RPMI8226 (cell line): ENCODE results near the gene PIEZO1.

Source experiments
- DNase-seq: peaks from one replicate; pipeline ENCODE4 v3.0.0-alpha.2; 2015

Gene PIEZO1

DNA sequence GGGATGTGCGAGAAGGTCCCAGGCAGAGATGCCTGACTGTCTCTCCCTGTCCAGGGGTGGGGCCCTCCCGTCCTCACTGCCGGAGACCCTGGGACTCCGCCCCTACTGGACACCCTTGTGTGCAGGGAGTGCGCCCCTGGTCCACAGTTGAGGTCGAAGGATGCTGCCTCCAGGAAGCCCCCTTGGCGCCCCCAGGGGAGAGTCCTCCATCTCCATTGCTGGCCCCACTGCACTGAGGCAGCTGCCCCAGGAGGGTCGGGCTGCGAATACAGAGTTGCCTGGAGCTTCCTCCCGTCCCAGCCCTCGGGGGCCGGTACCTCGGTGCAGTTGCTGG lies 52.1 kb downstream of the PIEZO1 start:
- no peak for DNase-seq

DNA sequence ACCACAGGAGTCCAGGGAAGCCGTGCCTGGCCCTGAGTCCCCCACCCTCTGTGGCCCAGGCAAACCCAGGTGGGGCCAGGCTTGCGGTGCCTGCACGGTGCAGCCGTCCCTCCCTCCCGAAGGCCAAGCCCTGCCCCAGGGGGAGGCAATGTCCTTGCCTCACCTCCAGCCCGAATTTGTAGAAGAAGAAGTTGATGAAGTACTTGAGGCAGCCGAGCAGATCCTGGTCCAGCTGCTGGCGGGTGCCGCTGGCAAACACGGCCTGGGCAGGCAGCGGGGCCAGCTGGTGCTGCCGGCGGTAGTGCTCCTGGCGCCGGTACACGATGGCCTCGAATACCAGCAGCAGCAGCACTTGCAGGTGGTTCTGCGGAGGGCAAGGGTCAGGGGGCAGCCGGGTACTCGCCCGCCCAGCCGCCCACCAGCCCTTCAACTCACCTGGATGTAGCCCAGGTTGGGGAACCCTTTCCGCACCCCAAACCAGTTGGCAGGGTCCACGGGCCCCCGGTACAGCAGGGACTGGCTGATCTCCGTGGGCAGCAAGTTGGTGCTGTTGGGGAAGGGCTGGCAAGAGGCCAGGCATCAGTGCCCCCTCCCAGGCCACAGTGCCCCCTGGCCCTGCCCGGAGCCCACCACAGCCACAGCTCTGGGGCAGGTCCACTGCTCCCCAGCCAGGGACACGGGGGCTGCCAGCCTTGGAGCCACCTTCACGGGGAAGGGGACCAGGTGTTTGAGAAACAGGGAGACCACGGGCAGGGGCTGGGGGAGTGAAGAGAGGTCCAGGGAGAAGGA lies 52.7 kb downstream of the PIEZO1 start:
- no peak for DNase-seq

DNA sequence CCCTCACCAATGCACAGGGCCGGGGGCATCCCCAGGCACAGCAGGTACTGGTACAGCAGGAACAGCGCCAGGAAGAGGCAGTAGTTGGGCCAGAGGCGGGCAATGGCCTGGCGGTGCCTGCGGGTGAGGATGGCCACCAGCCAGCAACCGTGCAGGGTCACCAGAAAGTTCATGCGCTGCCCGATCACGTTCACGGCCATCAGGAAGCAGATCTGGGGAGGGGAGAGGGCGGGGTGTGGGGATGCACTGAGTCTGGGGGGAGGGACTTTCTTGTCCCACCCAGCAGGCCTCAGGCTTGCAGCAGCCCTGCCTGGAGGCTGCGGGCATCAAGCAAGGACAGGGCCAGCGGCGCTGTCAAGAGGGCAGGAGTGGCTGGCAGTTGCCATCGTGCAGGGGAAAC lies 53.3 kb downstream of the PIEZO1 start:
- no peak for DNase-seq

DNA sequence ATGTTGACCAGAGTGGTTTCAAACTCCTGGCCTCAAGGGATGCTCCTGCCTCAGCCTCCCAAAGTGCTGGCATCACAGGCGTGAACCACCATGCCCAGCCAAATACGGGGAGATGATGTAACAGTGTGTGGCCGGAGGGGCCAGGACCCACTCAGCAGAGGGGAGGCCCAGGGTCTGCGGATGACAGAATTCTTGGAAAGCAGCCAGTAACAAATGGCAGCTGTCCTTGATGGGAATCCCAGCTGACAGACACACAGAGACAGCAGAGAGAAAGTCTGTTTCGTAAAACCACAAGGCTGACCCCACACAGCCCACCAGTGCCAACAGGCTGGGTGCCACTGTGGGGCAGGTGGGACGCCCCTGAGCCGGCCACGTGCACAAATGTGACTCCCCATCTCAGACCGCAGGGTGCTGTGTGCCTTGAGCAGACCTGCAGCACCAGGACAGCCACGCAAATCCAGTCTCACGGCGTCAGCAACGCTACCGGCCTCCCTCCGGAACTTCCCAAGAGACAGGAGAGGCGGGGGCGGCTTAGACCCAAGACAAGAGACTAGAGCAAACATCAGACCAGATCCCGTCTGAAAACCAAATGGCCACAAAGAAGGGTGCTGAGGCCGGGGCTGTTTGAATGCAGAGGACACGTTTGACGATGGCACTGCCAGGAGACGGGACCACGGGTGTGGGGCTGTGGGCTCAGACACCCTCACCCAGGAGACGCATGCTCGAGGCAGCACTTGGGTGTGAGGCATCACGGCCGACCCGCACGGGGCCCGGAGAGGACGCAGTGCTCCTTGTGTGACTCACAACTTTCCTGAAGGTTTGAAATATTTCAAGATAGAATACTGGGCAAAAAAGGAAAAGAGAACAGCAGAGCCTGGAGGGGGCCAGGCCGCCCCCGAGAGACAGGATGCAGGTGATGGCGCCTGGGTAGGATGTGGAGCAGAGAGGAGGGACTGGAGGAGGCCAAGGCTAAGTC lies 54.1 kb downstream of the PIEZO1 start:
- no peak for DNase-seq

DNA sequence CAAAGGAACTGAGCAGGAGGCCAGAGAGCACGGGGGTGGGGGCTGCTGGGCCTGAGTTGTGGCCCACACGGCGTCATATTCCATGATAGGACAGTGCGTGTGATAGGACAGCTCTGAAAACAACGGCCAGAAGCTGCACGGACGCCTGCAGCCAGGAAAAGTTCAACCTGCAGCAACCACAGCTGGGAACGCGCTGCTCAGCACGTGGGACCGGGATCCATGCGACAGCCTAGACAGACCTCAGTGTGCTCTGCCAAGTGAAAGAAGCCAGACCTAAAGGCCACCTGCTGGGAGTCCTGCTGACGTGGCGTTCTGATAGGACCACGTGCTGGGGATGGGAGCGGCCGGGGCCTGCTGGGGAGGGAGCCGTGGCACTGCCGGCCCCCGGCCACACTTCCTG lies 57.1 kb downstream of the PIEZO1 start:
- DNase-seq, result no peak

DNA sequence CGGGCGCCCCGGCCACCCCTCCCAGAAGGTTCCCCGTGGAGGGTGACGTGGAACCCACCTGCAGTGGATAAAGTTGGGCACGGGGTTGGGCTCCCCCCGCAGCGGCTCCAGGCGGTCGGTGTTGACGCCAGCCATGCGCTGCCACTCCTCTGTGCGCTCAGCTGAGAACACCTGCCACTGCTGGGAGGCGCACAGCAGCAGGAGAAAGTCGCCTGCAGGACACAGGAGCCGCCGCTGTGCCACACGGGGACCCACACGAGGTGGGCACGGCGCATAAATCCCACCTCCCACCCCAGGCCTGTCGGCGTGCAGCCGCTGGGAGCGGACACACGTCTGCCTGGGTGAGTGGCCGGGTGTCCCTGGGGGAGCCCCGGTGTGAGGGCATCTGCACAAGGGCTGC lies 58.0 kb downstream of the PIEZO1 start:
- DNase-seq, result no peak

DNA sequence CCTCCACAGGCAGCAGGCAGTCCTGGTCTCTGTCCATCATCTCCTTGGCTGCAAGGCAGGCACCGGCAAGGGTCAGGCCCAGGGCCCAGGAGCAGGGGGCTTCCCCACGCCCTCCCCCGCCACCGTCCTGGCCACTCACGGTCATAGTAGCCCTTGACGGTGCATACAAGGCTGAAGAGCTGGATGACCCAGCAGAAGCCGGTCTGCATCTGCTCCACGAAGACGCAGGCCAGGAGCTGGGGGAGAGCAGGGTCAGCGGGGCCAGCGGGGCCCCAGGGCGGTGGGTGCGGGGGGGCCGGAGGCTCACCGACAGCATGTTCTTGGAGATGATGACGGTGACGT lies 58.6 kb downstream of the PIEZO1 start:
- DNase-seq, result no peak

DNA sequence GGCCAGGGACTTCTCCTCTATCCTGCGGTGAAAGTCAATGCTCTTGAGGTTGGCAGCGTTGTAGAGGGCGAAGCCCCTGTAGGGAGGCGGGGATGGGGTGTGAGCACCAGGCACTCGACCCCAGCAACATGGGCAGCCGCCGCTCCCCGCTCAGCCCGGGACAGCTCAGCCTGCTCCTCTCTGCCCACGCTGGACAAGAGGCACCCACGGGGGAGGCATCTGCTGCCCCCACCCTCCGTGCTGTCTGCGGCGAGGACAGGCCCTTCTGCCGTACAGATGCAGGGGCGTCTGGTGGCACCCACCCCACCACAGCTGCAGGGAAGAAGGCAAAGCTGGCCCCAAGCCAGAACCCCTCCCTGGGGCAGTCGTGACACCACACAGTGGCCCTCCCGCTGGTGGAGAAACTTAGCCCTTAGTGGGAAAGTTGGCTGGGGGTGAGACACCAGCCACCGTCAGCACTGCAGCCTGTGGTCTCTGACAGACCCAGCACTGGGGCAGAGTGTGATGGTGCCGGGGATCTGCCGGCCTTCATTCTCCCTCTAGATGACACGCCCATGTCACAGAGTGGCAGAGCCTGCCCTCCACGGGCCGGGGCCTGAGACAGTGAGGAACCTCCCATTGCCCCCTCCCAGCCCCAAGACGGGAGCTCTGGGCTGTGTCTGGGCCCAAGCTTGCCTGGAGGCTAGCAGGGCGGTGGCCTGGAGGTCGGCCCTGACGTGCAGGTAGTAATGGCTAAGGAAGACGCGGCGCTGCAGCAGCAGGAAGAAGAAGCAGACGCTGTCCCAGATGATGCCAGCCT lies 59.2 kb downstream of the PIEZO1 start:
- DNase-seq, result no peak

DNA sequence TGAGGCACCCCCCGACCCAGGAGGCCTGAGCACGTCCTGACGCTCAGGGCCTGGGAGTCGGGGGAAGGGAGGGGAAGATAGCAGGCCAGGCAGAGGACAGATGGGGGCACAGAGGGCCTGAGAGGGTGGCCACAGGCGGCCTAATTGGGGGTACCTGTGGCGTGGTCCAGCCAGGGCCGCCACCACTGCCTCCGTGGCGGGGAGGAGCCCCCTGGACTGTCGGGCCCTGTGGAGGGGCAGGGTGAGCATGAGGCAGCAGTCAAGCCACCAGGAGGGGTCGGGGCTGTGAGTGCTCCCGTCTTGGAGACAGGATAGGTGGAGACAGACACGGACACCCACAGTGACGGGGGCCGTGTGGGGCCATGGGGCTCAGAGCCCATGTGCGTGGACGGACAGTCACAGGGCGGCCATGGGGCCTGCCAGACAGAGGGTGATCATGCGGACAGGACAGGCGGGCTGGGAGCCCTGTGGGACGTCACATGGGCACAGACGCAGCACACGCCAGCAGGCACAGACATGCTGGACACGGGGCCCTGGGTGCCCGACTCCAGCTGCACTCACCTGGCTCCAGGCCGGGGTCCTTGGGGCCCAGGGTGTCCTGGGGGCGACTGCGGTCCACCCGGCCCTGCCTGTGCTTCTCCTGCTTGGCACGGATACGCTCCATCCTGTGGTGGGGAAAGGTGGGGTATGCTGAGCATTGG lies 60.0 kb downstream of the PIEZO1 start:
- DNase-seq, result no peak

DNA sequence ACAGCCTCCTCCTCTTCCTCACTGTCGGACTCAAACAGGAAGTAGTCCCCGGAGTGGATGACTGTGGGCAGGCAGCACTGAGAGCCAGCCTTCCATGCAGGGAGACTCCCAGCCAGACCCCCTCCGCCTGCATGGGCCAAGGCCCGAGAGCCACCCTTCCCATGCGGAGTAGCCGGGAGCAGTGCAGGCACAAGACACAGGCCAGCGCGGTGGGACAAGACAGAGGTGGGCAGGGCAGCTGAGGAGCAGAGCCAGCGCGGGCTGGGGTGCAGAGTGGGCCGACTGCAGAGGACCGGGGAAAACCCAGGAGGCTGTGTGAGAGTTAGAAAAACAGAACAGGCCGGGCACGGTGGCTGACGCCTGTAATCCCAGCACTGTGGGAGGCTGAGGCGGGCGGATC lies 61.1 kb downstream of the PIEZO1 start:
- DNase-seq, result no peak

DNA sequence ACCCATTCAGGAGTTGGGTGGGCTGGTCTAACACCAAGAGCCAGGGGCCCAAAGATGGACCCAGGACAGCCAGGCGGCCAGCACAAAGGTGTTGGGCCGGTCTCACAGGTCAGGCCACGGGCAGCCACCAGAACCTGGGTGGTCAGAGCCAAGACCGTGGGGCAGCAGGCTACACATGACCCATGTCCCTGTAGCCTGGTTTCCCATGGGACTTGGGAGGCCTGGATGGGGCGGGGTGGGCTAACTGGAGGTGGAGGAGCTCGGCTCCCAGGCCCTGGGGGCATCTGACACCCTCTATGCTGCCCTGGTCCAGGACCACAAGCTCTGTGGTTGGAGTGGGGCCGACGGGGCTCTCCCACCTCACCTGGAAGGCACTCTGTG lies 61.5 kb downstream of the PIEZO1 start:
- DNase-seq, result no peak

DNA sequence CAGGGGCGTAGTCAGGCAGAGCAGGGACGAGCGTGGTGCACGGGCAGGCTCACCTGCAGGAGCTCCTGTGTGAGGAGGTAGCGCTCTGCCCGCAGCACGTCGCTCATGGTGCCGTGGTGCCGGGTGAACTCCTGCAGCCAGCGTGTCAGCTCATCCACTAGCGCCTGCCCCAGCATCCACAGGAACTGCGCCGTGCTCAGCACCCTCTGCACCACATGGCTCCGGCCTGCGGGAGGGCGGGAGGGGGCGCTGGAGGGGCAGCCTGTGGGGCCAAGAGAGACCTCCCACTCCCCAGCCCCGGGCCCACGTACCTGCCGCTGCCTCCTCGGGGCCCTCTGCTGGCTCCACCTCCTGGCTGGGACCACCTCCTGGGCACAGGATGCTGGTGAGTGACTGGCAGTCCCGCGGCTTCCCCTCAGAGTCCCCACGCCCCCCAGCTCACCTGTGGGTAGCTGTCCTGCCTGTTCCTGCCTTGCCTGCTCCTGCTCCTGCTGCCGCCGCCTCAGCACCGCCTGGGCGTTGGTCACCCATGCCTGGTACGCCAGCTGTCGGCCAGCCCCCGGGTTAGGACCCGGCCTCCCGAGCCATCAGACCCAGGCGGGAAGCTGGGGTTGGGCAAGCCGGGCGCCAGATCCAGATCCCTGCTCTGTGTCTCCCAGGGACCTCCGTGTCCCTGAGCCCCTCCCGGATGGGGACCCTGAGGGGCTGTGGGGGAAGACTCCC lies 62.1 kb downstream of the PIEZO1 start:
- no peak for DNase-seq

DNA sequence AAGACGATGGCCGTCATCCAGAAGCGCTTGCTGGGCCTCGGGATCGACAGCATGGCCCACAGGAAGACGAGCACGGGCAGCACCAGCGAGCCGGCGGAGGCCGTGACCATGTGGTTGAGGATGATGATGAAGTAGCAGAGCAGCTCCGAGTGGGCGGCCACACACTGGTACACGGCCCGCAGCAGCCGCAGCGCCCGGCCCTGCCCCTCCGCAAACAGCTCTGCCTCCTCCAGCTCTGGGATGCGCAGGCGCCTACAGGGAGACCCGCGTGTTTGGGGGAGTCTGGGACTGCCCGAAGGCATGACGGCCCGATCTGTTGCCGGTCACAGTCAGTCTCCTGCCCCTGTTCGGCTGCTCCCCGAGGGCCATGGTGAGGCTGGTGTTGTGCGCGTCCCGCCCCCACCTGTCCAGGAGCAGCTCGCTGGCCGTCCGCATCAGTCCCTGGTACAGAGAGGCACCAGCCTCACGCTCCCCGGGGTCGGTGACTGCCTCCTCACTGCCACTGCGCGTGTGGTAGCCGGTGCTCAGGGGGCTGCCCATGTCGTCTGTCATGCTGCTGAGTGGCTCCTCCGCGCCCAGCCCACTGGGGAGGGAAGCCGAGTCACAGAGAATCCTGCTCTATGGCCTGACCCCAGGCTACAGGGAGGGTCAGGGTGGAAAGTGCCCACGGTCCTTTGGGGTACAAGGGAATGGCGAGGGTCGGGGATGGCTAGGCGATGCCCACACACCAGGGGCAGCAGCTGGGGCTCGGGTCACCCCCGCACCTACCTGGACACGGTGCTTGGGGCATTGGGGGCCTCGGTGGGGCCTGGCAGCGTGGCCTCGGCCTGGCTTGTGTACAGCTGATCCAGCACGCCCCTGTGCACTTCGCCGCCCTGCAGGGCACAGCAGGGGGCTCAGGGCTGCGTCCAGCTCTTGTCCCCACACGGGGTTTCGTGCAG lies 62.9 kb downstream of the PIEZO1 start:
- no peak for DNase-seq

DNA sequence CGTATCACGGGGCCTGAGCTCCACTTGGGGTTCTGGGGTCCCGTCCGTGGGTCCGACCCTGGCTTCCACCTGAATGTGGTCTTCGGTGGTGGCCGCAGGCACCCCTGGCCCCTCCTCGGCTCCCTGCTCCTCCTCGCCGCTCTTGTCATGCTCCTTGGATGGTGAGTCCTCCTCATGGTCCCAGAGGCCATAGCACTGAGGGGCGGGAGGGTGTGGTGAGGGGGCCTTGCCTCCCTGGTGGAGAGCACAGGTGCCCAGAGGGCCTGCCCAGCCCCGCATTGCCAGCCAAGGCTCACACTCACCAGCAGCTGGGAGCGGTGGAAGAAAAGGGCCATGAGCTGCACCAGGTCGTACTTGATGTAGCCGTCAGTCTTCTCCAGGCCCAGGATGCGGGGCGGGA lies 63.8 kb downstream of the PIEZO1 start:
- DNase-seq, result no peak

DNA sequence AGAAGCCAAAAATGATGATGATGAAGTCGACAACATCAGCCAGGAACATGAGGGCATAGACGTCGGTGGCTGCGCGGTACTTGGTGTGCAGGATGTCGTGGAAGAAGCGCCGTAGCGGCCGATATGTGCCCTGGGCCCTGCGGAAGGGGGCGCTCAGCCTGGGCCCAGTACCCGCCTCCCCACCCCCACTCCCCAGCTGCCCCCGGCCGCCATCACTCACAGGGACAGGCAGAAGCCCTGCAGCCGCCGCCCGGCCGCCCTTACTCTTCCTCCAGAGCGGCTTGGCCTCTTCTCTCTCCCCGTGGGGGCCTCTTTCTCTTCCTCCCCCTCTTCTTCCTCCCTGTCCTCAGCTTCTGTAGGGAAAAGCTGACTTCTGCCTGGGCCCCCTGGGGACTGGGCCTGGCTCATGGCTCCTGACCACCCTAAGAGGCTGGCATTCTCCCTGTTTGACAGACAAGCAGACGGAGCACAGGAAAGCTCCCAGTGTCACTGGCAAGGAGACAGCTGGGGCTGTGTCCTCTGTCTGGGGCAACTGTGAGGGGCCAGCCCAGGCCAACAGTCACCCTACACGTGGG lies 64.5 kb downstream of the PIEZO1 start:
- no peak for DNase-seq

DNA sequence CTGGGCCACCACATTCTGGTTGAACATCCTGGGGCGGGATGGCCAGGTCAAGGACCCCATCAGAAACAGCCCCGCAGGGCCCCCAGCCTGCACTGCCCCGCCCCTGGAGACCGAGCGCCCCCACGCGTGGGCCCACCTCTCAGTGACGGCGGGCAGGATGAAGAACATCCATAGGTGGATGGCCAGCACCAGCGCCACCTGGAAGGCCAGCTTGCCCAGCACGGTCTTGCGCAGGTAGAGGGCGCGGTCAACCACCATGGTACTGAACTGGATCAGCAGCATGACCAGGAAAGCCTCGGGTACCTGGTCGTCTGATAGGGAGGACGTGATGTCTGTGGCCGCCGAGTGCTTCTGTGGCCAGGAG lies 65.1 kb downstream of the PIEZO1 start:
- DNase-seq, result no peak

DNA sequence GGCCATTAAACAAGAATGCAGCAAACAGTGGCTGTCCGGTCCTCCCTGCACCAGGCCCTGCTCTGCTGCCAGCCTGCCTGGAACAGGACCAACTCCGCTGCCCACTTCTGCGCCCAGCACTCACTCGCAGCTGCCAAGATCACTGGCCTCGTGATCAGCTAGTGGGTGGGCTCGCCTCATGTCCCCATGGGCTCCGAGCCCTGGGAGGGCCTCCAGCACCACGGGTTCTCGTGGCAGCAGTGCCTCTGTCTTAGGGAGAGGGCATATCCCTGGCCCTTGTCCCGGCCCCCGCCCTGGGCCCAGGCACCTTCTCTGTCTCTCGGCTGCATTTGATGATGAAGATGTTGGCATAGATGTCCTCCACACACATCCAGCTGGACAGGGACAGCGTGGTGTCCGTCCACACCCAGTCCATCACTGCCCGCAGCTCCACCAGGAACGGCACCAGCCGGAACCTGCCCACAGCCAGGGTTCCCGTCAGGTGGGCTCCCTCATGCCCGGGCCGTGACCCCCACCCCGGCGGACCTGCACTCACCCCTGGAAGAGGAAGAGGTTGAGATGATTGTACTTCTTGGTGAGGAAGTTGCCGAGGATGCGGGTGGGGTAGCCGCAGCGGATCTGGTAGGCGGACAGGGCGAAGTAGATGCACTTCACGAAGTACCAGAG lies 65.6 kb downstream of the PIEZO1 start:
- no peak for DNase-seq

DNA sequence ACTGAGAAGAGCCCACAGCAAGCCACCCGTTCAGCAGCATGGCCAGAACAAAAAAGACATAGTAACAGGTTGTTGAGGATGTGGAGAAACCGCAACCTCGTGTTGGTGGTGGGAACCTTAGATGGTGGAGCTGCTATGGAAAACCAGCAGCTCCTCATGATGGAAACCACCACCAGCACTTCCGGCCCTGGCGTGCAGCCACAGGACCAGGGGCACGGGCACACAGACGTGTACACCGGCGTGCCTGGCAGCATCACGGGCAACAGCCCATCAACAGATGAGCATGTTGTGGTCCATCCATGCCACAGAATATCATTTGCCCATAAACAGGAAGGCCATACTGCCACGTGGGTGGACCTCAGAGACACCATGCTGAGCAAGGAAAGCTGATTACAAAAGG lies 66.8 kb downstream of the PIEZO1 start:
- DNase-seq, result no peak

DNA sequence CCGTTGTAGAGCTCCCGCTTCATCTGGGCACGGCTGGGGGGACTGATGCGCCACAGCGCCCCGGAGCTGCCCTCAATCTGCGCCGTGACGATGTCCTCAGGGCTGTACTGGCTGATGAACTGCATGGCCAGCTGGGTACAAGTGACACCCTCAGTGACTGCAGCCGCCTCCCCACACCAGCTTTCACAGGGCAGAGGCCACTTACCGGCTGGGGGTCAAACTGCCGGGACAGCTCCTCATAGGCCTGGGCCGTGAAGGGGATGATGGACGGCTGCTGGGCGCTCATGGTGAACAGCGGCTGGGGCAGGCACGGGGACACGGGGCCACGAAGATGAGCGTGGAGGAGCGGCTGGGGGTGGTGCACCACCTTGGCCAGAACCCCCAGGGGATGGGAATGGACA lies 68.4 kb downstream of the PIEZO1 start:
- no peak for DNase-seq

DNA sequence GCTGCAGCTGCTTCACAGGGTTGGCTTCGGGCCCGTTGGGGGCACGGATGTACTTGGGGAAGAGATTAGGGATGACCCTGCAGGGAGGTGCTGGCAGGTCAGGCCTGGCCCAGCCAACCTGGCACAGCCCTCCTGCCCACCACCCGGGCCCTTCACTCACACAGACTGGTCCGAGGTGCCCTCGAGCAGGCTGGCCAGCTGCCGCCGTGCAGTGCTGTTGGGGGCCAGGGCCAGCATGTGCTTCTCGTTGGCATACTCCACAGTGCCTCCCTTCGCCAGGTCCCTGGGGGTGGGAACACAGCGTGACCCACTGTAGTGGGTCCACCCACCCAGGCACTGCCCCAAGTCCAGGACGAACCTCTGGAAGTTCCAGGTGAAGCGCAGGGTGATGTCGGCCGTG lies 68.8 kb downstream of the PIEZO1 start:
- no peak for DNase-seq
